SHP77 treated with DMSO at 0.1 percent for 48 hours (cell line): Measurements from ENCODE around the gene CDH13.

Source experiments
- DNase-seq: peaks from one replicate; lab custom pipeline; 2025; lab: John Stamatoyannopoulos, UW

CDH13 gene

GRCh38 chr16:82845116-82845515, 218.3 kb downstream of the CDH13 start:
- no peak for DNase-seq

DNA sequence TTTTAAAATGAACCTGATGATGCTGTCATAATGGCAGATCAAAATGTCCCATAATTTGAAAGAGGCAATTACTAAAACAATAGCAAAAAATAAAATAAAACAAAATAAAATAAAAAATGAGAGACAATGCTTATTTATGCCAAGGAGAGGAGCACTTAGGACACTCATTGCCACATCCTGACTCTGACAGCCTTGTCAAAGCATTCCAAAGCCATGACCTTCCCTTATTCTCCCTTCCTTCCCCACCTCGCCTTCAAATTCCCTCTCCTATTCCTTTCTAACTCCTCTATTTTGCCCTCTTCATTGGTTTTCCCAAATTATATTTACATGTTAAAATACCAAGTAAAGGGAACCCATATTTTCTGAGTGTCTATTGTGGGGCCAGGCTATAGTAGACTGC, 220.0 kb downstream of the CDH13 start:
- no peak for DNase-seq

DNA sequence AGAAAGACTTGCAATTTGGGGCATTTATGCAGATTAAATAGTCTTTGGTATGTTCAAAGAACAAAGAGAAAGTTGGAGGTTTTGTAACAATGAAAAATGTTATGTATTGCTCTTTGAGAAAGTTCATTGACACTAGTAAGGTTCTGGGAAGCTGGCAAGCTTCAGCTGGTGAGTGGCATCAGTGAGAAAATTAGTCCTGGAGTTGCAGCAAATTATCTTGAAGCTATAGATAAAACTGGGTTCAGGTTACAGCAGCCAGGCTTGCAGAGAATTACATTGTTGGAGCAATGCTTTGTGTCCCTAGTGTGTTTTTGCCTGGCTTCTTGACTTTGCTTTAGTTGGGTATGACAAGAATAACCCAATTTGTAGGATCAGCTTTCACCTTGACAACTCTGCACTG, 221.2 kb downstream of the CDH13 start:
- DNase-seq = no peak

GRCh38 chr16:82852388-82853008, 225.7 kb downstream of the CDH13 start:
- no peak for DNase-seq

- DNase-seq = no peak
Observed at GRCh38 chr16:82855471-82855870, 228.7 kb downstream of the CDH13 start.

GRCh38 chr16:82857693-82858365, 231.1 kb downstream of the CDH13 start:
- DNase-seq = no peak

DNA sequence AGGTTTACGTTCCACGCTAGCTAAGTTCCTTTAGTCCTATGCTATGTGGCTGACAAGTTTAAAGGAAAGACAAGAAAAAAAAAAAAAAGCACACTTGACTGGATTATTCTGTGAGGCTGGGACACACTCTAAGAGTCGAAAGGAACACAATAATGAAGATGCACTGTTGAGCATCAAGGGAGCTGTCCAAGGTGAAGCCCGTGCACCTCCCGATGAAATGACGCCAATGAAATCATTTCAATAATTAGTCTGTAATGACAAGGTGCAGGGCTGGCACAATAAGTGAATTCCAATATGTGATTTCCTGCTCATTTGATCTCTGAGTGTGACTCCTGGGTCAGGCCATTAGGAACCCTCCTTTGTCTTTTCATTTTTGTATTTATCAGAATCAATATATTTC, 232.9 kb downstream of the CDH13 start:
- no peak for DNase-seq

DNA sequence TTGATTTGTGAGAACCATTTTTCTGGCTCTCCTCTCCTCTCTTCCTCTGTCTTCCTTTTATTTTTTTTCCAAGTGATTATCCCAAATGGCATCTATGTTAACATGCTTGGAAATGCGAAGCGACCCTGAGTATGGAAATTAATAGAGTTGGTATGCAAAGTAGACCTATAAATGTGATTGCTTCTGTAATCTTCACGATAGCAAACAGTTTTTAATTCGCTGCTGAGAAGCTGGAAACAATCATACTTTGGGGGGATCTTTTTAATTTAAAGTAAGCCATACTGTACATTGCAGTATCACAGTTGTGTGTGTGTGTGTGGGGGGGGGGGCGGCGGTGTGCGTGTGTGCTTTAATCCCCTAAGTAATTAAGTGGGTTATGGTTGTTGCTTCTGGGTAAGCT, 233.3 kb downstream of the CDH13 start:
- no peak for DNase-seq

- DNase-seq = no peak
Observed at GRCh38 chr16:82862057-82862456, 235.3 kb downstream of the CDH13 start.

DNA sequence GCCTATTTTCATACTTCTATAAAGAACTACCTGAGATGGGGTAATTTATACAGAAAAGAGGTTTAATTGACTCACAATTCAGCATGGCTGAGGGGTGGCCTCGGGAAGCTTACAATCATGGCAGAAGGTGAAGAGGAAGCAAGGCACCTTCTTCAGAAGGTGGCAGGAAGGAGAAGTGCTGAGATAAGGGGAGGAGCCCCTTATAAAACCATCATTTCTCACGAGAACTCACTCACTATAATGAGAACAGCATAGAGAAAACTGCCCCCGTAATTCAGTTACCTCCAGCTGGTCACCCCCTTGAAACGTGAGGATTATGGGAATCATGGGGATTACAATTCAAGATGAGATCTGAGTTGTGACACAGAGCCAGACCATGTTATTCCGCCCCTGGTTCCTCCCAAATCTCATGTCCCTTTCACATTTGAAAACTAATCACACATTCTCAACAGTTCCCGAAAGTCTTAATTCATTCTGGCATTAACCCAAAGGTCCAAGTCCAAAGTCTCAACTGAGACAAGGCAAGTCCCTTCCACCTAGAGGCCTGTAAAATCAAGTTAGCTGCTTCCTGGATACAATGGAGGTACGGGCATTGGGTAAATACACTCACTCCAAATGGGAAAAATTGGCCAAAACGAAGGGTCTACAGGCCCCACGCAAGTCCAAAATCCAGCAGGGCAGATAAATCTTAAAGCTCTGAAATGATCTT, 237.7 kb downstream of the CDH13 start:
- no peak for DNase-seq

- DNase-seq = no peak
Observed at GRCh38 chr16:82865412-82865811, 238.6 kb downstream of the CDH13 start.

DNA sequence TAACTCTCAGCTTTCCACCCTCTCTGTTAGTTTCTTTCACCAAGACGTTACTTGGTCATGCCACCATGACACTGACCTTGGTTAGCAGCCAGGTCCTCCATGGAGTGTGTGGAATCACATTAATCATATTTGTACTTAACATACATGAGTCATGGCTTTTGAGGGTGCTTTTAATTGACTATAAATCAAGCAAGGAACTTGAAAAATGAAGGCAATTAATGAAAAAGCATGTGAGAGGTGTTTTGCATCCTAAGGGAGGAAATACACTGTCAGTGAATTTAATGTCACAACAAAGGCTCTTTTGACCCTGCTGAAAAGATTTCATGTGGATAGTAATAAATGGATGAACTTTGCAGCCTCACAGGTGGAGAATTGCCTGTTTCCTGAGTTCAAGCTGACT, 240.7 kb downstream of the CDH13 start:
- no peak for DNase-seq

- DNase-seq = no peak
Observed at GRCh38 chr16:82874271-82874670, 247.5 kb downstream of the CDH13 start.

DNA sequence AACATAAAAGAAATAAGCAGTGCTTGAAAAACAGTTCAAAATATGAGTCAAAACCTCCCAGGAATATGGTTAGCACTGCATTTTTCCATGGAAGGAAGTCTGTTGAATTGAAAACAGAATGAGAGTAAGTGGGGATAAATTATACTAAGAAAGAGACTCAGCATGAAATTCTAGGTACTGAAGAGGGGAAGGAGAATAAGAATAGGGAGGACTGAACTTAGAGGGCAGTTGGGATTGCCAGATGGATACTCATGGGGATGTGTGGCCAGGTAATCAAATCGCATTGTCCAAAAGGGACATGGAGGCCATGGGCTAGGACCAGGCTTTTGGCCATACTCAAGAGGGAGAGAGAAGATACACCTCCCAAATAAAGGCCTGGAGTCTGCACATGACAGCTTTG, 247.9 kb downstream of the CDH13 start:
- DNase-seq = no peak

DNA sequence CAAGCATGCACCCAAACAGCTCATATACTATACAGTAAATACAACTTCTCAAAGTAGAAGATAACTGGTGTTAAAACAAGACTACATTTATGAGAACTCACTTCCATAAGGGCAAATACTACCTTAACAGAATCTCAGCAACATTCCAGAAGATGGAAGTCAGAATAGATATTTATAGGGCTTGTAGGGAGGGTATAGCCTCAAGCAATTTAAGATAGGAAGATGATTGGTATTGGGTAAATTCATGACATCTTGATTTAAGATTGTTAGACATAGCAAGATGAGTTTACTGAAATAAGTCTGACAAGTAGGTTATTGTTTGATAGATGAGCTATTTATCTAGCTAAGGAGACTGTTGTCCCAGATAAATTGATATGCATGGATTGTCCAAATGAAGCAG, 250.2 kb downstream of the CDH13 start:
- no peak for DNase-seq

- no peak for DNase-seq
Observed at GRCh38 chr16:82878466-82878865, 251.7 kb downstream of the CDH13 start.

DNA sequence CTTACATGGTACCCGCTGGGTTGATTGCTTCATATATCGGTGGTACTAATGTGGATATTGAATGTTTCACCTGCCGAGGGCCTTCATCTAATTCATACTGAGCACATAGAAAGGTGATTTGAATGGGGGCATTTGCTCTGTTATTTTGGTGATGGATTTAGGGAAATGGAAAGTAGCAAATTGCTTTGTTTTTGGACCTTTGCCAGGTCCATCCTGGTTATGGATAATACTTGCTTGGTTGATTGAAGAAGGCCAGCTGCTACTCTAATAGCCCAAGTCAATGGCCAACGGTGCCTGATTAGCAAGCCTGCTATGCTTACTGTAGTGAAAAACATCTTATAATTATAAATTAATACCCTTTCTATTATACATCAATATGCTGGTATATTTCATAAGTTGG, 253.6 kb downstream of the CDH13 start:
- no peak for DNase-seq

- DNase-seq = no peak
Observed at GRCh38 chr16:82881516-82881915, 254.7 kb downstream of the CDH13 start.

DNA sequence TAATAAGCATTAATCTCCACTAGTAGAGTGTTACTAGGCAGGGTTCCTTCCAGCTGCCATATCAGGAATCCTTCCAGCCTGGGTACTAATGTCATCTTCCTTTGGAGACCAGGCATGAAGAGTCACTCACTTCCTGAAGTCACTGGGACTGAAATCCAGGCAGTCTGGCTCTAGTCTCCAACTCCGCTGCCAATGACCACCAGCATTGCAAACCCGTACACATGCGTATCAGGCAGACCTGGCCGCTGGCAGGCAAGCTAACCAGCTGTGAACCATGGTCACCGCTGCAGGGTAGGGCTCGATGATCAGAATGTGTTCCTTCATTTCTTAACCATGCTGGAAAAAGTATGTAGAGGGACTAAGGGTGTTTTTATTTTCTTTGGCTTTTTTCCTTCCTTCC, 255.5 kb downstream of the CDH13 start:
- no peak for DNase-seq

DNA sequence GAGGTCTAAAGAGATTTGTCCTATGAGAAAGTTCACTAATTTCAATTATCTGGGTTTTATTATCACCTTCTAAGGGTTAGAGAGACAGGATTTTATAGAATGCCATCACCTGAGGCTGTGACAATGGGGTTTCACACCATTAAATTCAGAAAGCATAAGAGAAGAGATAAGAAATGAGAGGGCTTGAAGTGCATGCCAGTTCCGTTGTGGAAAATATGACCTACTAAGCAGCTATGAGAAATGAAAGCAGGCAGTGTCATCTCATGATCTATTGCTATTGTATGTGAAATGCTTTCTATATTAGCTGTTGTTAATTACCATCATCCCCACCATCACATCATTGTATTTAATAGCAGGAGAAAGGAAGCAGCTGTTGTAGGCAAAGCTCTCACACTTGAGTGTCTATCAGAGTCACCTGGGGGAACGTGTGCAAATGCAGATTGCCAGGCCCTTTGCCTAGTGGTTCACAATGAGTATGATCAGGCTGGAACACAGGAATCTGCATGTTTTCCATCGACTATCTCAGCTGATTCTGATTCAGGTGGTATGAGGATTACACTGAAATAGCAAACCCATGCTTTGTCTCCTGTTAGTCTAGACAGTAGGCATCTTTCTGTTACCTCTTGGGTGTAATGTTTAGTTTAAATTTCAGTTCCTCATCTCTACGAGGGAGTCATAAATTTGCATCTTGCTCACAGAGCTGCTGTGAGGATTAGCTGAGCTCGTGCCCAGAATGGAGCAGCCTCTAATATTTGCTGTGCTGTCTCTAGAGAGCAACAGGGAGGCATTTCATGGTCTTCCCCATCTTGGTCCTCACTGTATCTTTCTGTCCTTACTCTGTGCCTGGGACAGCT, 256.4 kb downstream of the CDH13 start:
- DNase-seq = no peak

DNA sequence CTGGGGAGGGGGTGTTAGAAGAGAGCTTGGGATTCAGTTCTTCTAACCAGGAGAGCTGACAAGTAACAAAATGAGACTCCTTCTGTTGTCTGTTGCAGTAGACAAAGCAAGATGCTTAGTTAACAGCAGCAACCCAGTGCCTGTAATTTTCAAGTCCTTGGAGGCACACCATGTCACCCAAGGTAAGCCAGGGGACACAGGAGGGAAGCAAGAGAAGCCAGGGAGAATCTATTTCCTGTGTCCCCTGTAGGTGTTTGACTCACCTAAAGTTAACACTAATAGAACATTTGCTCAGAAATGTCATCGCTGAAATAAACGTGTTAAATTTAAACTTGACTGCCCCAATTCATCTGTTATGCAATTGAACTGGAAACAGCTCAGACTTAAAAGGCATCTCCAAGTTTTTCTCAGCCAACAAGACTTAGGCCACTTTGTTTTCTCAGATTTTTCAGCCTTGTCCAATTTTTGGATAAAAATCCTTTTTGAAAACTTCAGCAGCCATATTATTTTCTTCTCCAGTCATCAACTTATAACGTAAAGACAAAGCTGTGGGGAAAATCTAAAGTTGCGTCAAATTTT, 257.6 kb downstream of the CDH13 start:
- no peak for DNase-seq

- DNase-seq = no peak
Observed at GRCh38 chr16:82886146-82886545, 259.4 kb downstream of the CDH13 start.
